ENCODE results near the gene GAPVD1. TPM values are rescaled to one million over a fixed set of nuclear protein-coding genes. Genes with fewer than 3 reads are reported as not detected.
"Not testable (repeated sequence)": the region's sequence is repeated elsewhere in the genome, so short reads cannot be mapped to it uniquely, and the experiment has no call there.

The GAPVD1 gene
- total RNA-seq, 1 experiment from 2014 or later, result 33.3 TPM

- TF ChIP-seq ZMAT4 (CRISPR knock-in tag; IDR thresholded peaks at IDR 0.05) (no peak), GABPB1 (CRISPR knock-in tag; IDR thresholded peaks at IDR 0.05) (no peak), RORB (CRISPR knock-in tag; IDR thresholded peaks at IDR 0.05) (no peak)
- TF ChIP-seq, protein P1, sequence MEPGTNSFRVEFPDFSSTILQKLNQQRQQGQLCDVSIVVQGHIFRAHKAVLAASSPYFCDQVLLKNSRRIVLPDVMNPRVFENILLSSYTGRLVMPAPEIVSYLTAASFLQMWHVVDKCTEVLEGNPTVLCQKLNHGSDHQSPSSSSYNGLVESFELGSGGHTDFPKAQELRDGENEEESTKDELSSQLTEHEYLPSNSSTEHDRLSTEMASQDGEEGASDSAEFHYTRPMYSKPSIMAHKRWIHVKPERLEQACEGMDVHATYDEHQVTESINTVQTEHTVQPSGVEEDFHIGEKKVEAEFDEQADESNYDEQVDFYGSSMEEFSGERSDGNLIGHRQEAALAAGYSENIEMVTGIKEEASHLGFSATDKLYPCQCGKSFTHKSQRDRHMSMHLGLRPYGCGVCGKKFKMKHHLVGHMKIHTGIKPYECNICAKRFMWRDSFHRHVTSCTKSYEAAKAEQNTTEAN (CRISPR knock-in tag; IDR thresholded peaks at IDR 0.05), result no peak
Observed at GRCh38 chr9:125399666-125400065, 138.0 kb downstream of the GAPVD1 start (continued).

DNA sequence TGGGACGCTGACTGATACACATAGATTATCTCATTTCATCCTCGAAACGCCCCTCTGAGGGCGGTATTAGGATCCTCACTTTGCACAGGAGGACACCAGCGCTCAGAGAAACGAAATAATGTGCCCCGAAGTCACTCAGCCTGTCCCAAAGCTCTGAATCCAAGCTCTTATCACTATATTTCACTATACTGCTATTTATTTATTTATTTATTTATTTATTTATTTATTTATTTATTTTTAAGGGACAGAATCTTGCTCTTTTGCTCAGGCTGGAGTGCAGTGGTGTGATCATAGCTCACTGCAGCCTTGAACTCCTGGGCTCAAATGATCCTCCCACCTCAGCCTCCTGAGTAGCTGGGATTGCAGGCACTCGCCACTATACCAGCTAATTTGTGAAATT is 138.6 kb downstream of the GAPVD1 start:
- H3K4me3 Mint-ChIP-seq; POLR2A ChIA-PET; ATAC-seq; H3K36me3 Mint-ChIP-seq; DNase-seq (ENCODE audit: low spot score); H3K27me3 Mint-ChIP-seq (ENCODE audit: low read depth); H3K9me3 Mint-ChIP-seq; H3K27ac Mint-ChIP-seq; H3K4me1 Mint-ChIP-seq: not testable (repeated sequence)
- CTCF ChIA-PET, result interaction anchor here (0.8 to 1.6 kb wide), 2 partner anchors 8 to 21 kb away, joined by 3 to 10 read pairs; no protein-coding TSS in a partner anchor

- 0 out of 2 replicates have a peak, but pooled peaks have one; percentile 30 for ATAC-seq
- ChIA-PET POLR2A (no interaction called here), CTCF (interaction anchor here (0.8 kb wide), 1 partner anchor 20 kb away, joined by 3 read pairs; no protein-coding TSS in a partner anchor)
- H3K9me3 Mint-ChIP-seq, result no peaks in the 10 kb centered on the region
- peaks cover 3% of the 10 kb centered on the region; the same call in 1 of the 2 replicates for H3K4me1 Mint-ChIP-seq
- no peaks in the 10 kb centered on the region for H3K27me3 Mint-ChIP-seq (ENCODE audit: low read depth)
- H3K27ac Mint-ChIP-seq, result no peak overlapping the region
- TF ChIP-seq TEAD4 (CRISPR knock-in tag; IDR thresholded peaks at IDR 0.05) (no peak), ZNF232 (CRISPR knock-in tag; IDR thresholded peaks at IDR 0.05) (no peak), E2F1 (CRISPR knock-in tag; IDR thresholded peaks at IDR 0.05) (no peak), NFYB (CRISPR knock-in tag; conservative IDR thresholded peaks at IDR 0.05; ENCODE audit: low read depth) (no peak), ZMAT4 (CRISPR knock-in tag; IDR thresholded peaks at IDR 0.05) (no peak), GTF2I (CRISPR knock-in tag; conservative IDR thresholded peaks at IDR 0.05) (no peak)
- TF ChIP-seq, protein P2, sequence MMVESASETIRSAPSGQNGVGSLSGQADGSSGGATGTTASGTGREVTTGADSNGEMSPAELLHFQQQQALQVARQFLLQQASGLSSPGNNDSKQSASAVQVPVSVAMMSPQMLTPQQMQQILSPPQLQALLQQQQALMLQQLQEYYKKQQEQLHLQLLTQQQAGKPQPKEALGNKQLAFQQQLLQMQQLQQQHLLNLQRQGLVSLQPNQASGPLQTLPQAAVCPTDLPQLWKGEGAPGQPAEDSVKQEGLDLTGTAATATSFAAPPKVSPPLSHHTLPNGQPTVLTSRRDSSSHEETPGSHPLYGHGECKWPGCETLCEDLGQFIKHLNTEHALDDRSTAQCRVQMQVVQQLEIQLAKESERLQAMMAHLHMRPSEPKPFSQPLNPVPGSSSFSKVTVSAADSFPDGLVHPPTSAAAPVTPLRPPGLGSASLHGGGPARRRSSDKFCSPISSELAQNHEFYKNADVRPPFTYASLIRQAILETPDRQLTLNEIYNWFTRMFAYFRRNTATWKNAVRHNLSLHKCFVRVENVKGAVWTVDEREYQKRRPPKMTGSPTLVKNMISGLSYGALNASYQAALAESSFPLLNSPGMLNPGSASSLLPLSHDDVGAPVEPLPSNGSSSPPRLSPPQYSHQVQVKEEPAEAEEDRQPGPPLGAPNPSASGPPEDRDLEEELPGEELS (CRISPR knock-in tag; IDR thresholded peaks at IDR 0.05), result no peak
- TF ChIP-seq, protein P3, sequence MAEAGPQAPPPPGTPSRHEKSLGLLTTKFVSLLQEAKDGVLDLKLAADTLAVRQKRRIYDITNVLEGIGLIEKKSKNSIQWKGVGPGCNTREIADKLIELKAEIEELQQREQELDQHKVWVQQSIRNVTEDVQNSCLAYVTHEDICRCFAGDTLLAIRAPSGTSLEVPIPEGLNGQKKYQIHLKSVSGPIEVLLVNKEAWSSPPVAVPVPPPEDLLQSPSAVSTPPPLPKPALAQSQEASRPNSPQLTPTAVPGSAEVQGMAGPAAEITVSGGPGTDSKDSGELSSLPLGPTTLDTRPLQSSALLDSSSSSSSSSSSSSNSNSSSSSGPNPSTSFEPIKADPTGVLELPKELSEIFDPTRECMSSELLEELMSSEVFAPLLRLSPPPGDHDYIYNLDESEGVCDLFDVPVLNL (CRISPR knock-in tag; IDR thresholded peaks at IDR 0.05; ENCODE audit: borderline replicate concordance, low read depth), result no peak
- TF ChIP-seq, protein P4, sequence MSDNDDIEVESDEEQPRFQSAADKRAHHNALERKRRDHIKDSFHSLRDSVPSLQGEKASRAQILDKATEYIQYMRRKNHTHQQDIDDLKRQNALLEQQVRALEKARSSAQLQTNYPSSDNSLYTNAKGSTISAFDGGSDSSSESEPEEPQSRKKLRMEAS (CRISPR knock-in tag; IDR thresholded peaks at IDR 0.05), result no peak
- DNase-seq (ENCODE audit: low spot score), result no peak
- H3K36me3 Mint-ChIP-seq, result no peaks in the 10 kb centered on the region
- no peak overlapping the region for H3K4me3 Mint-ChIP-seq
Observed at GRCh38 chr9:125400725-125401716, 139.4 kb downstream of the GAPVD1 start.
